Measurements from ENCODE around the gene KRT10. TPM values are rescaled to one million over a fixed set of nuclear protein-coding genes. Genes with fewer than 3 reads are reported as not detected.

Gene KRT10
- total RNA-seq, 1 donor from 2014 or later = 27.1 TPM

- Mint-ChIP-seq H3K27ac (ENCODE audit: unreplicated experiment) (no peak overlapping the region), H3K27me3 (ENCODE audit: unreplicated experiment) (no peaks in the 10 kb centered on the region), H3K4me1 (ENCODE audit: low read depth, unreplicated experiment) (no peaks in the 10 kb centered on the region), H3K4me3 (ENCODE audit: unreplicated experiment) (no peak overlapping the region), H3K9me3 (ENCODE audit: unreplicated experiment) (no peaks in the 10 kb centered on the region), H3K36me3 (ENCODE audit: unreplicated experiment) (no peaks in the 10 kb centered on the region)
- no peak for TF ChIP-seq CTCF (IDR thresholded peaks at IDR 0.05; ENCODE audit: partially characterized antibody, unreplicated experiment)
- peak; percentile 17 for DNase-seq
These were observed 43.1 kb downstream of the KRT10 start for GRCh38 chr17:40779181-40779909.

DNA sequence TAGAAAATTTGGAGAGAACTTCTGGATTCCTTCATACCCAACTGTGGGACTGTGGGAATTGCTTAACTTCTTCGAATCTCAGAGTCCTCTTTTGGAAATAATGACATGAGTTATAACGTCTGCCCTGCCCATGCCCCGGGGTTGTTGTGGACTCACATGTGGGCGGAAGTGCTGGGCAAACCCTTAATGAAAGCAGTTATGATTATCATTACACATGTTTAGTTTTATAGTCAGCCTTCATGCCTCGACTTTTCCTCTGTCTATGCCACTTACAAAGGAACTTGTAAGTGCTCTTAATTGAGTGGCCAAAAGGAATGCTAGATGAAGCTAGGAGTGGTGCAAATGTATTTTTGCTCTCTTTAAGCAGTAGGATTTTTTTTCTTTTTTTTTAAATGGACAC, 44.0 kb downstream of the KRT10 start:
- Mint-ChIP-seq H3K4me3 (ENCODE audit: unreplicated experiment) (no peak overlapping the region), H3K9me3 (ENCODE audit: unreplicated experiment) (no peaks in the 10 kb centered on the region), H3K27ac (ENCODE audit: unreplicated experiment) (no peak overlapping the region), H3K4me1 (ENCODE audit: low read depth, unreplicated experiment) (no peaks in the 10 kb centered on the region), H3K27me3 (ENCODE audit: unreplicated experiment) (no peaks in the 10 kb centered on the region), H3K36me3 (ENCODE audit: unreplicated experiment) (no peaks in the 10 kb centered on the region)
- no peak for DNase-seq
- no peak for TF ChIP-seq CTCF (IDR thresholded peaks at IDR 0.05; ENCODE audit: partially characterized antibody, unreplicated experiment)

DNA sequence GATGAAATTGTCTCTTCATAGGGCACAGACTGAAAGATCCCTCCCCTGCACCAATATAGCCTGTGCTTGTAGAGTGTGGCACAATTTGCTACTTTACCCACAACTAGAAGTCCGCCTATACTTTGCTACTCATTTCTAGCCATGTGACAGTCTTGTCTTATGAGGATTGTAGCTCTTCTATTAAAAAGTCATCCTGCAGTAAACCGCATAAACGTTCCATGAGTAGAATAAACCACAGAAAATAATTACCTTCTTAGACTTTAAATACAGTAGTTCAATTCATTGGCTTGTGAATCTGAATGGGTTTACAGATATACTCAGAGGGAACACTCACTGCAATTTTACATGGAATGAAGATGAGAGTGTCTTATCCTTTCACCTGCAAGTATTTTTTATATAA, 44.4 kb downstream of the KRT10 start:
- H3K27me3 Mint-ChIP-seq (ENCODE audit: unreplicated experiment) = no peaks in the 10 kb centered on the region
- H3K27ac Mint-ChIP-seq (ENCODE audit: unreplicated experiment) = no peak overlapping the region
- no peaks in the 10 kb centered on the region for H3K36me3 Mint-ChIP-seq (ENCODE audit: unreplicated experiment)
- TF ChIP-seq CTCF (IDR thresholded peaks at IDR 0.05; ENCODE audit: partially characterized antibody, unreplicated experiment) = no peak
- H3K4me3 Mint-ChIP-seq (ENCODE audit: unreplicated experiment) = no peak overlapping the region
- DNase-seq = no peak
- no peaks in the 10 kb centered on the region for H3K4me1 Mint-ChIP-seq (ENCODE audit: low read depth, unreplicated experiment)
- no peaks in the 10 kb centered on the region for H3K9me3 Mint-ChIP-seq (ENCODE audit: unreplicated experiment)

DNA sequence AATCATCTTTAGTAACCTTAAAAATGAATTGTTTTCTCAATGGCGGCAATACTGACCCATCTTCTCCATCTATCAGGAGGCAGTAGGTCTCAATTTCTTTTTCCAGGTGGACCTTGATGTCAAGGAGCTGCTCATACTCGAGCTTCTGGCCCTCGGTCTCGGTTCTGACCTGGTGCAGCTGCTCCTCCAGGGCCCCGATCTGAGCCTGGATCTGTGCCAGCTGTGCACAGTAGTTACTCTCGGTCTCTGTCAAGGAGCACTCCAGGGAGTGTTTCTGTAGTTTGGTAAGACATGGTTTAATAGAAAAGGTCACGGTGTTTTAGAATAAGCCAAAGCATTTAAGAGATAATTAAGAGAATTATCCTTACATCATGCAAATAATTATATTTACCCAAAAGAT, 45.0 kb downstream of the KRT10 start:
- Mint-ChIP-seq H3K9me3 (ENCODE audit: unreplicated experiment) (no peaks in the 10 kb centered on the region), H3K27me3 (ENCODE audit: unreplicated experiment) (no peaks in the 10 kb centered on the region), H3K27ac (ENCODE audit: unreplicated experiment) (no peak overlapping the region), H3K4me3 (ENCODE audit: unreplicated experiment) (no peak overlapping the region), H3K36me3 (ENCODE audit: unreplicated experiment) (no peaks in the 10 kb centered on the region), H3K4me1 (ENCODE audit: low read depth, unreplicated experiment) (no peaks in the 10 kb centered on the region)
- no peak for DNase-seq
- TF ChIP-seq CTCF (IDR thresholded peaks at IDR 0.05; ENCODE audit: partially characterized antibody, unreplicated experiment) = no peak

DNA sequence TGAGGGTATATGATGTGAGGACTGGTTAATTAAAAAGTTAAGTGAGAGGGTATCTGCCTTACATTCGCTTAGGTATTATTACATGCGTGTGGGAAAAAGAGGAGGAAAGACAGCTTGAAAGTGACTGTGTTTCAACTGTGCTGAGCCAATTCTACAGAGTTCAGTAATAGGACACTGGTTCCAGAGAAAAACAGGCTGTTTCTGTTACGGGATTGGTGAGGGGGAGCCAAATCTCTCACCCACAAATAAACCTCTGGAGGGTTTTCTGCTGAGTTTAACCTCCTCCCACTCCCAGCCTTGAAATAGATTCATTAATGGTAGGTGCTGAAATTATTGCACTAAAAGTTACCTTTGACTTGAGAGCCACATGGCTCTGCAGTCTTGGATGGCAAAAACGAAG, 46.5 kb downstream of the KRT10 start:
- no peaks in the 10 kb centered on the region for H3K9me3 Mint-ChIP-seq (ENCODE audit: unreplicated experiment)
- peaks cover 2% of the 10 kb centered on the region for H3K27me3 Mint-ChIP-seq (ENCODE audit: unreplicated experiment)
- no peaks in the 10 kb centered on the region for H3K36me3 Mint-ChIP-seq (ENCODE audit: unreplicated experiment)
- no peak overlapping the region for H3K27ac Mint-ChIP-seq (ENCODE audit: unreplicated experiment)
- no peak for TF ChIP-seq CTCF (IDR thresholded peaks at IDR 0.05; ENCODE audit: partially characterized antibody, unreplicated experiment)
- no peaks in the 10 kb centered on the region for H3K4me1 Mint-ChIP-seq (ENCODE audit: low read depth, unreplicated experiment)
- DNase-seq = no peak
- no peak overlapping the region for H3K4me3 Mint-ChIP-seq (ENCODE audit: unreplicated experiment)
